Measurements from ENCODE around the gene CEP164. TPM values are rescaled to one million over a fixed set of nuclear protein-coding genes. Genes with fewer than 3 reads are reported as not detected.
A peak's percentile ranks its signal among the peaks of the same experiment; 100 is the strongest.

Gene CEP164
- total and polyA plus RNA-seq, 2 of the 8 experiments (the other 6 are each of a cell fraction or from before 2014, with no cell fraction given): 8.4 to 20.8 TPM

DNA sequence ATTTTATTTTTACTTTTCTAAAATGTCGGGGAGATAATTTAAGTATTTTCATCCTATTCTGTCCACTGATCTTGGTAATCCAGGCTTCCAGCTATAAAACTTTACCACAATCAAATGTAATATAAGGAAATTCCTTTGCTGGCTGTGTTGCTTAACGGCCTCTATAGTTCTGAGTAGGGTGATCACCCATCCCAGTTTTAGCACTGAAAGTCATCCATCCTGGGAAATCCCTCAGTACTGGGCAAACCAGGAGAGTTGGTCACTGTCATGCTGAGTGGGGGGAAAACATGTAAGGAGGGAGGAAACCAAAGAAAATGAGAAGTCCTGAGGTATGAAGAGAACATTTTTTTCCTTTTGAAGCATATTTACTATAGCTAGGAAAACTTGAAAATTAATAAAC, 49.3 kb upstream of the CEP164 start:
- H3K79me1 ChIP-seq (ENCODE audit: low read depth, low read length): no peaks in the 10 kb centered on the region
- no peak overlapping the region for H3K18ac ChIP-seq (ENCODE audit: extremely low read depth, low read length)
- no peaks in the 10 kb centered on the region for H3K9me3 ChIP-seq (ENCODE audit: insufficient read depth in 2 of 2, low read depth in 1 of 2, low read length in 1 of 2)
- no peak overlapping the region for H3K4me3 ChIP-seq (ENCODE audit: extremely low read depth in 1 of 4, insufficient read depth in 2 of 4, low read depth in 3 of 4, low read length in 4 of 4)
- H3K14ac ChIP-seq (ENCODE audit: insufficient read length): no peak overlapping the region
- CTCF ChIA-PET (ENCODE audit: partially characterized antibody): no interaction called here
- no peaks in the 10 kb centered on the region for H4K20me1 ChIP-seq (replicated peaks in 1 of 2; ENCODE audit: control insufficient read depth in 1 of 2, insufficient read depth in 2 of 2, low read length in 2 of 2)
- WGBS, 2 experiments (ENCODE audit: extremely low coverage in 1 of 2, insufficient coverage in 1 of 2, insufficient read length in 1 of 2, insufficient replicate concordance in 2 of 2, low coverage in 1 of 2, low lambda C conversion rate in 2 of 2, missing lambda C conversion rate in 1 of 2): 87% methylated on average over 2 of the region's 2 CpGs; no CpG with 5 or more reads in 1 of the 2 experiments
- no peak overlapping the region for H3K4me2 ChIP-seq (ENCODE audit: insufficient read depth in 1 of 2, low read depth in 2 of 2, low read length in 2 of 2)
- H3K36me3 ChIP-seq (ENCODE audit: control insufficient read depth in 2 of 4, insufficient read depth in 4 of 4, low read length in 3 of 4): peaks cover 14 to 28% (median 15%) of the 10 kb centered on the region in 4 experiments
- no peak overlapping the region for H2AFZ ChIP-seq (ENCODE audit: low read length)
- no peak overlapping the region for H2BK5ac ChIP-seq (ENCODE audit: low read depth, low read length)
- H3K27ac ChIP-seq (ENCODE audit: low read depth, low read length): no peak overlapping the region
- H2BK15ac ChIP-seq (ENCODE audit: low read length): no peak overlapping the region
- H3K27me3 ChIP-seq (replicated peaks in 1 of 4; ENCODE audit: control insufficient read depth in 3 of 4, extremely low read depth in 1 of 4, insufficient read depth in 3 of 4, low read length in 3 of 4): no peaks in the 10 kb centered on the region
- FAIRE-seq (no peak), DNase-seq (ENCODE audit: low read depth in 1 of 2, low spot score in 2 of 2) (no peak)
- TF ChIP-seq CHD1 (IDR thresholded peaks at IDR 0.05; ENCODE audit: low read depth, low read length) (no peak), TBP (IDR thresholded peaks at IDR 0.05; ENCODE audit: low read depth, low read length) (no peak), ZNF274 (IDR thresholded peaks at IDR 0.05; ENCODE audit: borderline replicate concordance, extremely low read depth, low read length) (no peak), SP1 (IDR thresholded peaks at IDR 0.05; ENCODE audit: low read depth, low read length) (no peak), PHF8 (conservative IDR thresholded peaks at IDR 0.05; ENCODE audit: low read depth, low read length) (no peak), NANOG (IDR thresholded peaks at IDR 0.05; ENCODE audit: insufficient read depth, low read depth, low read length, poor library complexity, severe bottlenecking) (no peak)
- H4K8ac ChIP-seq (ENCODE audit: extremely low read depth, insufficient read depth, low read length): no peak overlapping the region
- no peak overlapping the region for H2BK20ac ChIP-seq (ENCODE audit: low read length)
- no peaks in the 10 kb centered on the region for H3K79me2 ChIP-seq (ENCODE audit: control insufficient read depth in 1 of 2, insufficient read depth in 2 of 2, low read length in 2 of 2)
- H3K9ac ChIP-seq (replicated peaks in 1 of 4; ENCODE audit: extremely low read depth in 1 of 4, low read depth in 3 of 4, low read length in 3 of 4): peak overlapping the region in 1 of 4 experiments; percentile 22; a peak in 1 of 7 replicates
- H3K4me1 ChIP-seq (replicated peaks in 1 of 4; ENCODE audit: control insufficient read depth in 3 of 4, insufficient read depth in 4 of 4, low read length in 3 of 4): no peaks in the 10 kb centered on the region
- H3K23me2 ChIP-seq (ENCODE audit: low read depth, low read length): no peaks in the 10 kb centered on the region
- H4K91ac ChIP-seq (replicated peaks; ENCODE audit: insufficient read length, low read length): no peak overlapping the region
- H2AK5ac ChIP-seq (ENCODE audit: low read depth, low read length): no peak overlapping the region
- no peak overlapping the region for H2BK12ac ChIP-seq (ENCODE audit: low read depth, low read length)
- POLR2A ChIA-PET (ENCODE audit: partially characterized antibody): no interaction called here
- H3K4ac ChIP-seq (replicated peaks; ENCODE audit: insufficient read length, low read depth, low read length): no peak overlapping the region
- H4K5ac ChIP-seq (ENCODE audit: insufficient read length, low read depth, low read length): no peak overlapping the region
- H3K56ac ChIP-seq (replicated peaks; ENCODE audit: insufficient read length, low read depth, low read length): no peak overlapping the region
- H3K23ac ChIP-seq (ENCODE audit: insufficient read length): no peak overlapping the region
- H2BK120ac ChIP-seq (replicated peaks; ENCODE audit: low read depth, low read length): no peak overlapping the region
